HG03060 (cell line): Measurements from ENCODE around the gene IL17RA.

Experiments
- ATAC-seq: cut with Tn5 transposase; IDR thresholded peaks from one replicate; pipeline ENCODE4 v1.9.1; 2021; ENCODE audit warnings: low read depth, moderate number of reproducible peaks; ENCODE audit not compliant: unreplicated experiment

IL17RA gene

DNA sequence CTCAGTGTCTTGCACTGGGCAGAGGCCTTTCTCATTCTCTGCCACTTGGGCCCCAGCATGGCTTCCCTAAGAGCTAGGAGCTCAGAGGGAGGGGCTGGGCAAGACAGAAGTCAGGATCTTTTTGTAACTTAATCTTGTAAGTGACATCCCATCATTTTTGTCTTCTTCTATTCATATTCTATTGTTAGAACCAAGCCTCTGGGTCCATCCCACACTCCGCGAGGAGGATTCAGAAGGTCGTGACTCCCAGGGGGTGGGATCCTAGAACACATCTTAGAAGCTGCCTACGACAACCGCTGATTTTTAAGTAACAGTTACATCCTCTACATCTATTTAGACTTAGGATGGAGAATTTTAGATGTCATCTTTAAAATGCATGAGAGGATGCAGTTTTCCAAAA lies 1.5 kb upstream of the IL17RA start:
- ATAC-seq, result no peak

DNA sequence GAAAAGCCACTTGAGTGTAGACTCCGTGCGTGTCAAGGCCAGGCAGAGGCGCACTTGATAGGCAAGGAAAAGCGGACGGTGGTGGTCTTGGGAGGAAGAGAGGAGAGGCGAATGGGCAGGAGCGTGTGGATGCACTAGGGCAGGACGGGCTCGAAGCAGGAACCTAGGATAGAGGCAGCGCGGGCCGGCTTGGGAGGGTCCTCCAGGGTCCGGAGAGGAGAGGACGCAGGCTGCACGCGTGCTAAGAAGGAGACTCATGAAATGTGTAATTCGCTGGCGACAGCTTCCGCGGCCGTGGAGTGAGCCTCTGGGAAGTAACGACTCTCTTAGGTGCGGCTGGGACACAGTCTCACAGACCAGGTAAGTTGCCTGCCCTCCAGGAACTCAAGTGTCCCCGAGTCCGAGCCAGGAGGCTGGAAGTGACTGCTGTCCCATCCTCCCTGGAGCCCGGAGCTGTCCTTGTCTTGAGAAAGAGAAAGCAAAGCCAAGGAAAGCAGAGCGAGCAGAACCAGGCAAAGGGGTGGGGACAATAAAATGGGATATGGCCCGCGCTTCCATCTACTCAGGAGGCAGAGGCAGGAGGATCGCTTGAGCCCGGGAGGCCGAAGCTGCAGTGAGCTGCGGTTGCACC lies 874 bp upstream of the IL17RA start:
- no peak for ATAC-seq

DNA sequence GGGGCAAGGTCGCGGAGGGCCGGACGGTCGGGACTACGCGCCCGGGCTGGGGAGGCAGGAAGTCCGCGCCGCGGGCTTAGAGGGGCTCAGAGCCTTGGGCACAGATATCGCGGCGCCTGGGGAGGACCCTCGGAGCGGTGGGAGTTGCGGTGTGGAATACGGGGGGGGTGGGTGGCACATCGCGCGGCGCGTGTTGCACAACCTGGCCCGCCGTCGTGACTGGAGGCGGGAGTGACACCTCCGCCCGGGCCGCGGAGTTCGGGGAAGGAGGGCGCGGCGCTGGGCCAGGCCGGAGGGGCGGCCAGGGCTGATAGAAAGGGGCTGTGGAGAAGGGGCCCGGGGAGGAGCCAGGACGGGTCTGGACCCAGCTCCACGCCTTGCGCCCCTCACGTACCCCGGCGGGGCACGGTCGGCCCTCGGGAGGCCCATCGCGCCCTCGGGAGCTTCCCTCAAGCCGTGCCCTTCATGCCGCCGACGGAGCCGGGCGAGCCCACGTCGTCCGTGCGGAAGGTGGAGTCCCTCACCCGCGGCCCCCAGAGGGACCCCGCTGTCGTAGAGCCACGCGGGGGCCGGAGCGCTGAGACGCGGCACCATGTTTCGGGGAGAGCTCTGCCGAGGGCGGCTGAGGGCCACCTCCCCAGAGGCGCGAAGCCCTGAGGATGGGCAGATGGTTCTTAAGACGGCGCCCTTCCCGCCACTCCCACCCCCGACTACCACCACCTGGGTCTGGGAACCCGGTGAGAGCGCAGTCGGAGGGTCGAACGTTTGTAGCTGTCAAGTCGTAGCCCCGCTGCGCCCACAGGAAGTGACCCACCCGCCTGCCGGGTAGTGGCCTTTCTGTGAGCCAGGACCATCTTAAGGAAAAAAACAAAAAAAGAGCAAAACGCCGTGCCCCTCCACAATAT lies 729 bp downstream of the IL17RA start:
- ATAC-seq, result no peak

DNA sequence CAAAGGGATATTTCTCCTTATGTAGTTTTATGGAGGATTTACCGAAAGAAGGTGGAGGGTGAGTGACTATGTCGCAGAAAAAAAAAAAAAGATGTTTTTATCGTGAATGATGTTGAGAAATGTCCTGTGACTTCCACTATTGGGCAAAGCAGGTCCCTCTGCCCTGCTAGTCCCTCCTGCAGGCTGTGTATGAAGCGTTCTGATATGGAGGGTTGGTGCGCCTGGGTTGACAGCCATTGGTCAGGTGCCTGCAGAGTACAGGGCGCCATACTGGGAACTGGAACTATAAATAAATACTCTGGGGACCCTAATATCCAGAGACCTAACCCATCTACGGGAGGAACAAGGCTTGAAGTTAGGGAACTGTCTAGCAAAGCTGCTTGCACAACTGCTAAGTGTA lies 1.5 kb downstream of the IL17RA start:
- no peak for ATAC-seq

DNA sequence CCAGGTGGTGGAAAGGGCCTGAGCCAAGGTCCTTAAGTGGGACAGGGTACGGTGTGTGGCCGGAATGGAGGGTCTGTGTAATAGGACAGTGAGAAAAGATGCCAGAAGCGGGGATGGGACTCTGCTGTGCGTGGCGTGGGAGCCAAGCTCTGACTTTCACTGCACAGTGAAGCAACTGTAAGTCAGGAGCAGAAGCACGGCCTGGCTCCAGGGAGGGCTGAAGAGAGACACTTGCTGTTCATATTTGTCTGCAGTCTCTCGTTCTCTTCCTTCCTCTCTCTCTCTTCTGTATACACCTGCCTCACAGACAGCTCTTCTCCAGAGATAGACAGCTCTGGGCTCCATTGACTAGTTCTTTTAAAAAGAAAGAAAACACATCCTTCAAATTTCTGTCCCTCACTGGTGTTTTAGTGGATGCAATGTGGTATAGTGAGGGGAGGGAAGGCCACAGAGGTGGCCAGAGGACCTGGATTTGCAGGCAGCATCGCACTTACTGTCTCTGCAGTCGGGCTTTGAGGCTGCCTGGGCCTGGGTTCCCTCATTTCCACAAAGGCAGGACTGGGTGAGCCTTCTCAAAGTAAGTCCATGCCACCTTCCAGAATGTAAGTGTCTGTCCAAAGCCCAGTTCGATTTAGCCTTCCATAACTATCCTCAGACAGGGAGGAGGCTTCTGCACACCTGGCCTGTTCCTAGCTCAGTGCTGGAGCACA lies 2.1 kb downstream of the IL17RA start:
- ATAC-seq, result no peak

DNA sequence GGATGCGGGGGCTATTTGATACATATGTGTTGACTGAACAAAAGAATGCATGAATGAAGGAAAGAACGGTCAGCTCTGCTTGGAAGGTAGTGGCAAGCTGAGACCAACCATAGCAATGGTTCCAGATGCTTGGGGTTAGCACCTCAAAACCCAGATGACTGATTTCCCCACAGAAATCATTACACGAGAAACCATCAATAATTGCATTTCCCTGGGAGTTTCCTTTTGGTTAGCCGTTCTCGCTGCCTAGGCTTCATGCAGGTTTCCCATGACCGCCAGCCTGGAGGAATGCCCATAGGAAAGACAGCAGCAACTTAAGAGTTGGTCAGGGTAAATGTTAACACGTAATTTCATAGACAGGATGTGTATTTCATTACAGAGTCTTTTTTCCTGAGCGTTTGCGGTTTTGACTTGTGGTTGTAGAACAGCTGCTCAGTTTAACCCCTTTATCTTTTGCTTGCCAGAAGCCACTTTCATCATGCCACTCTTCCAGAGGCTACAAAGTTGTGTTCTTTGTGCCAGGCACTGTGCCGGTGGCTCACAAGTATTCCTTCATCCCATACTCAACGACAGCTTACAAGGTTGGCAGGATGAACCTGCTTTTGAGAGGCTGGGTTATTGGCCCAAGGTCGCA lies 2.8 kb downstream of the IL17RA start:
- no peak for ATAC-seq

DNA sequence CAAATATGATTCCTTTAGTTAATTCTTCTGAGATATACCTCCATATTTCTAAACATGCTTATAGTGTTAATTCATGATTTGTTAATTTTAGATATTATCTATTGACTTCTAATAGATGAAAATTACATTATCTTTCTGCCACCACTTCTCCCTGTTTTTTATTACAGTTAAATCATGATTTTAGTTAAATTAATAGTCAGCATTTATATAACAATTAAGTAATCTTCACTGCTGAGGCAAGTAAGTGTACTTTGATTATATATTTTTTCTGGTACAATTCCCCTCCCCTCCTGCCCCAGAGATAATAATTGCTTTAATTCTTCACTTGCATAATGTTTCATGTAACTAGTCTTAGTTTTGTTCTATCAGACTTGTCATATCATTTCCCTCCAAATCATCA lies 5.8 kb downstream of the IL17RA start:
- no peak for ATAC-seq

DNA sequence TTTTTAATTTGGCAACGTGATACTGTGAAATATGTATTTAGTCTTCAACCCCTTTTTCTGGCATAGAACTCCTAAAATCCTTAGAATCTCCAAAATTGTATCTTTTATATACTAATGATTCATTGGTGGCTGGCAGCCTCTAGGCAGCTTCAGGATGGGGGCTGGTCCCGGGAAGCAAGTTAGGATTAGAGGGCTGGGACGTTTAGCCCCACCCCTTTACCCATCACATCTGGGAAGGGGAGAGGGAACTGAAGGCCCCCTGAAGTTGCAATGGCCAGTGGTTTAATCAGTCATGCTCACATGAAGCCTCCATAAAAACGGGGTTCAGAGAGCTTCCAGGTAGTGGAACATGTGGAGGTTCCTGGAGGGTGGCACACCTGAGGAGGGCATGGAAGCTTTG lies 7.1 kb downstream of the IL17RA start:
- ATAC-seq, result no peak

DNA sequence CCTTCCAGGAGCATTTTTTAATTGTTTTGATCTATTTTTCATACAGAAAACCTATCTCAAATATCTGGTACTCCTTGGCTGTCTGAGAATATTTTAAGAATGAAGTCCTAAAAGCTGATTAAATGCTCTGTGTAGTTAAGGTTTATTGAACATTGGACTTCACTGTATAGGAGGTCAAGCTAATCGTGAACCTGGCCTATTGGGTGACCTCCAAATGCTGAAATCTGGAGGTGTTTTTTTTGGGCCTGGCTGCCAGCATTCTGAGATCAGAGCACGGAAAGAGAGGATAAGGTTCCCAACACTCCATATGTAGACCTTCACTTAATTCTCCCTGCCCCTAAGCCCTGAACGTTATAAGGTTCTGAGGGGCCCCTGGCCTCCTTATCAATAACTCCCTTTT lies 8.3 kb downstream of the IL17RA start:
- no peak for ATAC-seq

DNA sequence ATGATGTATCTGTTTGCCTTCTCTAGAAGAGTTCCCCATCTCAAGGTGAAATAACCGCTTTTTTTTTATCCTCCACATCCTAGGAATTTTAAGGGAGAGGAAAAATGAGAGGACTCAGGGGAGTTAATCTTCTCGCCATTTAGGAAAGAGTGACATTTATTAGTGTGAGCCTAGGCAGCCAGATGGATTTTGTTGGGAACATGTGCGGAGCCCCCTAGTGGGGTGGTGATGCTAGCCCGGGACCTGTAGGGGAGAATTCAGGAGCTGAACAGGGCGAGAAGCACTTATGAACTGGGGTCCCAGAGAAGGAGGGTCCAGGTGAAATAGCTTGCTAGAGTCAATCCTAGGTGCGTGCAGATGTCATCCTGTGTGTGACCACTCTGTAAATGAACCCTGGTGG lies 10.7 kb downstream of the IL17RA start:
- no peak for ATAC-seq

DNA sequence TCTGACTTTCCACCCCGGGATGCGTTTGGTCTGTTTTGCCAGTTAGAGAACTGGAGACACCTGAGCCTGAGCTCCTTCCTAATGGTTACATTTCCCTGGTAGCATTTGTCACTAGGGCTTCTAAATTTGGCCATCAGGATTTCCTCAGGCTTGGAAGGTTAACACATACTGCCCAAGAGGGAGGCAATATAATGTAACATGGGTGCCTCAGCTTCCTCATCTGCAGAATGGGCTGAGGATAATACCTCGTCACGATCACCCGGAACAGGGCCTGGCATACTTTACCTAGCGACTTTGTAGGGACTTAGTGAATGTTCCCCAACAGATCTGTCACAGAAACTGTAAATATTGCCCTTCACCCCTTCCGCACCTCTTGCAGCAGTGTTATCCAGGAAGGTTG lies 11.3 kb downstream of the IL17RA start:
- ATAC-seq, result no peak

DNA sequence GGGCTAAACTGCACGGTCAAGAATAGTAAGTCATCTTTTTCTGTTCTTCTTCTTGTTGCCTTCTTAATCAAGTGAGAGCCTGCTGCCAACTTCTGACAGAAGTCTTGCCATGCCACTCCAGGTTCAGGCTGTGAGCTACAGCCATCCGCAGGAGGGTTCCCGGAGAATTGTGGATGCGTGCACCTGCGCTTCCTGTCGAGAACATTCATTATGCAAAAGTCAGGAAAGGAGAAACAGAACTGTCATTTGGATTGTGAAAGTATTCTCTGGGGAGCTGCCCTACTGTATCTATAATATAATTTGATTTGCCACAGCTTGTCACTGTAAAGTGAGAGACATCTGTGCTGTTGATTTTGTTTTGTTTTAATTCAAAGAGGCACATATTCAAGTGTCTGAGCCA lies 12.3 kb downstream of the IL17RA start:
- no peak for ATAC-seq

DNA sequence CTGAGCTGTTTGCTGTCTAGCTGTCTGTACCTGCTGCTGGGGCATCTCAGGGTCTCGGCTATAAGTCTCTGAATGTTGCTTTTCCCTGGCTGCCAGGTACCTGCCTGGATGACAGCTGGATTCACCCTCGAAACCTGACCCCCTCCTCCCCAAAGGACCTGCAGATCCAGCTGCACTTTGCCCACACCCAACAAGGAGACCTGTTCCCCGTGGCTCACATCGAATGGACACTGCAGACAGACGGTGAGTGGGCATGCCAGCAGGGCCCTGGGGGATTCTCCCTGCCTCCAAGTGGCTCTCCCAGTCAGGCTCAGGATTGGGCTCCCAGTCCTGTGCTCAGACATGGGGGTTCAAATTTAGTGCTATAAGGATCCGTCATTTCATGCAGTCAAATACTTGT lies 12.9 kb downstream of the IL17RA start:
- no peak for ATAC-seq

DNA sequence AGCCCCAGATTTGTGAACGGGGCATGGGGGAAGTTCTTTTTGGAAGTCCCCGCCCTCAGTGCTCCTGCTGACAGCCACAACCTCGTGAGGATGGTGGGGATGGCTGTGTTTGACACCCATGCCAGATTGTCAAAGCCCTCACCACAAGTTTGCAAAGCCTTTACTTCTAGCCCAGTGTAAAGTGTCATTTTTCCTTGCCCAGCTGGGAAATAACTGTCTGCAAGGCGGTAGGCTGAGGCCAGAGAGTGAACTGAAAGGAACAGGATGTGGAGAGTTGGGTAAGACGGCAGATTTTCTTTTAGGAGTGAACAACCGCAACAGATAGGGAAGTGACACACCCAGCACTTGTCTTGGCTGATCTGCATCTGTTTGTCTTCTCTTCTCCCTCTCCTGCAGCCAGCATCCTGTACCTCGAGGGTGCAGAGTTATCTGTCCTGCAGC lies 13.6 kb downstream of the IL17RA start:
- ATAC-seq, result no peak

DNA sequence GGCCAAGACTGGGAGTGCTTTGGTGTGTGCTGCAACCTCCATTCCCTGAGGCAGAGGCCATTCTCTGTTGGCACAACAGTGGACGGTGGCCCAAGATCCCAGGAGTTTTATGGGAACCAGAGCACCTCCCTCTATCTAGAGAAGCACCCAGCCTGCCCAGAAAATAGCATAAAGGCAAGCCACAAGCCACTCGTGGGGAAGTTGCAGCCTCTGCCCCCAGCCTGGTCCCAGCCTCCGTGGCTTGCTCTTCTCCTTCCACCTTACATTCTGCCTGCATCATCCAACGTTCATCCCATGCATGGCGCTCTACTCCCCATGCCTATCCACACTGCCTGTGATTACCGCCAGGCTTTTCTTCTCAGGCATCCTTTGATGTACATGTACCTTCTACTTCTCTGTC lies 15.8 kb downstream of the IL17RA start:
- ATAC-seq, result no peak

DNA sequence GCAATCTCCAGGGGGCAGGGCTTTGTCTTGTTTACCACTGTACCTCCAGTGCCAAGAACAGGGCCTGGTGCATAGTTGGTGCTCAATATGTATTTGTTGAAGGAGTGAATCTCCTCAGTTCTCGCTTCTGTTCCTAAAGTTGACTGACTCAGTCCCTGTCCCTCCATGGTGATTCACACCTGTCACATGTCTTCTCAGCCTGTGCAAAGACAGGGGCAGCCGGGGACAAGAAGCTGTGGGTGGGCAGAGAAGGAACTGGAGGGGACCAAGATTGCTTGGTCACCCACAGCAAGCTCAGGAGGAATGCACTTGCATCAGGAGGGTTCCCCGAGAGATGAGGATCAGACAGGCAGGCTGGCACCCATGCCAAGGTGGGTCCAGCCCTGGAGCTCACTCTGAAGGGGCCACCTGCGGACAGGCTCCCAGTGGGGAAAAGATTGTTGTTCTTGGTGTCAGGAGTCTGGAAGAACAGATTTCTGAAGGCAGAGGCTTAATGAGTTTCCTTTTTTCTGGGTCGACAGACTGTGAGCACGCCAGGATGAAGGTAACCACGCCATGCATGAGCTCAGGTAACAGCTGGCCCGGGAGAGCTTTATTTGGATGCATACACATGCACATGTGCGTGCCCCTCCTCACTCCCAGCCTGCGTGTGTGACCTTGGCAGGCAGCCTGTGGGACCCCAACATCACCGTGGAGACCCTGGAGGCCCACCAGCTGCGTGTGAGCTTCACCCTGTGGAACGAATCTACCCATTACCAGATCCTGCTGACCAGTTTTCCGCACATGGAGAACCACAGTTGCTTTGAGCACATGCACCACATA lies 16.9 kb downstream of the IL17RA start:
- no peak for ATAC-seq

DNA sequence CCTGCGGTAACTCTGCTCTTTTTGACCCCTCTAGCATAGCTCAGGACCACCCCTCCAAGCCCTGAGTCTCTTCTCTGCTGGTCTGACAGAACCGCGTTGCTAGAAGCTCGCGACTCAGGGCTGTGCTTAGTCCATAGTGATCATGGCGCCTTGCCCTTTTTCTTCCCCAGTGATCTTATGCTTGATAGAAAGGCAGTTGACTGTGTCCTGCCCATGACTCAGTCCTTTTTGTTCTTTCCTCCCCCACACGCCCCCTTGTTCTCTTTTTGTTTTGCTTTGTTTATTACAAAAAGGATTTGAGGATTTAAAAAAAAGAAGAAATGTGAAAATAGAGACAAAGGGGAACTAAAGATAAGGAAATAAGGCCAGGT lies 17.5 kb downstream of the IL17RA start:
- no peak for ATAC-seq

DNA sequence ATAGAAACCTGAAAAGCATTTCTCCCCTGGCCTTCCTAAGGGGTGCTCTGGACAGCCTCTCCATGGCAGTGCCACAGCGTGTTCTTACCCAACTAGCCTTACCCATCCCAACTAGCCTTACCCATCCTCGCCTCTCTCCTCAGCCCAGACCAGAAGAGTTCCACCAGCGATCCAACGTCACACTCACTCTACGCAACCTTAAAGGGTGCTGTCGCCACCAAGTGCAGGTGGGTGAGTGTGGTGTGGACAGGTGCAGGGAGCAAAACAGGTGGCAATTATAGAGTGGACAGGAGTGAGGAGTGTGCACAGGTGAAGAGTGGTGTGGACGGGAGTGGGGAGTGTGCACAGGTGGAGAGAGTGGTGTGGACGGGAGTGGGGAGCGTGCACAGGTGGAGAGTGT lies 18.6 kb downstream of the IL17RA start:
- ATAC-seq, result no peak

DNA sequence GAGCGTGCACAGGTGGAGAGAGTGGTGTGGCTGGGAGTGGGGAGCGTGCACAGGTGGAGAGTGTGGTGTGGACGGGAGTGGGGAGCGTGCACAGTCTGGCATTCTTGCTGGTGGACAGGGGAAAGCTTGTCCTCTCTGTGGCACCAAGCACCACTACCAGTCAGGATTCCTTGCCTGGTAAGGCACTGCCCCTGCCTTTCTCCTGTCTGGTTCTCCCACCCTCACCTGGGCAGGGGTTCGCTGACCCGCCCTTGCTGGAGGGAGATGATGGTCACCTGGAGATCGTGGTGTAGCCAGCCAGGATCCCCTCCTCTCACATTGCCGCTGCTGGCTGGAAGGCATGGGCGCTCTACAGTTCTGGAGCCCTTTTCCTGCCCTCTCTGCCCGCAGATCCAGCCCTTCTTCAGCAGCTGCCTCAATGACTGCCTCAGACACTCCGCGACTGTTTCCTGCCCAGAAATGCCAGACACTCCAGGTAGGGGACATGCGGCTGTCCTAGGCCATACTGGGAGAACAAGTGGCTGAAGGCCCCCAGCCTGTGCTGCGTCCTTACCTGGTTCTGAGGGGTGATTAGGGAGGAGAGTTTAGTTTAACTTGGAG lies 19.6 kb downstream of the IL17RA start:
- no peak for ATAC-seq
